Measurements from ENCODE around the gene SLC66A1. TPM values are rescaled to one million over a fixed set of nuclear protein-coding genes. Genes with fewer than 3 reads are reported as not detected.

Gene SLC66A1
- total and polyA plus RNA-seq, 2 of the 13 experiments (the other 11 are each of a cell fraction or from before 2014, with no cell fraction given) = 15.4 to 18.9 TPM

DNA sequence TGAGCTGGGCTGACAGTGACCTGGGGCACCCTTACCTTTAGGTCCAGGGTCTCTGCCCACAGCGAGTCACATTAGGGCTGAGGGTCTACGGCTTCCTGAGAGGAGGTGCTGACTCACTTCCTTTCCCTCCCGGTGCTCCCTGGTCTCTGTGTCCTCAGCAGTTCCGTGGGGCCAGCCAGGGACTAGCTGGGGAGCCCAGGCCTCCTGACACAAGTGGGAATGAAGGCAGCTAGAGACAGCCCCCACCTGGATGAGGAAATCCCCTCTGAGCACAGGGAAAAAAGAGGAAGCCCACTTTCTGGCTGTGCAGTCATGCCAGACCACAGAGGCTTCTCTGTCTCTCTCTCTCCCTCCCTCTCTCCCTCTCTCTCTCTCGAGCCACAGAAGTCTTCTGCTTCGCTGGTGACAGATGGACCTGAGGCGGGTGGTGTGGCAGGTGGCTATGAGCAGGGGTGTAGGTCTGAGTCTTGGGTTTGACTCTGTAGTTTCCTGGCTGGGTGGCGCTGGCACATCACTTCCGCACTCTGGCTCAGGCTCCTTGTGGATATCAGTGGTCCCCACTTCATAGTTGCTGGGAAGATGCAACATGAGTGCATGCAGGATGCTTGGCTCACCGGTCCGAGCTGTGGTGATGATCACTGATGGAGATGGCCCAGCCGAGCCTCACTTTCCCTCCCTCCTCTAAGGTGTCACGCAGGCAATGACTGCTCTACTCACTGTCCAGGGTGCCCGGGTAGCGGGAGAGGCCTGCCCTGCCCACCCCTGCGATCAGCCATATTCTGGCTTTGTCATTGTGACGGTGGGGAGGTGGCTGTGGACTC, 3.5 kb downstream of the SLC66A1 start:
- POLR2A ChIA-PET = interaction anchor here (1.0 kb wide), 1 partner anchor 18 kb away, joined by 3 read pairs; no protein-coding TSS in a partner anchor
- Histone ChIP-seq H3K4me3 (replicated peaks in 1 of 3; ENCODE audit: insufficient read depth in 1 of 3, low read depth in 2 of 3, low read length in 3 of 3) (no peak overlapping the region), H3K9me3 (ENCODE audit: low read length) (no peaks in the 10 kb centered on the region), H4K20me1 (ENCODE audit: insufficient read depth, low read length) (no peaks in the 10 kb centered on the region), H3K9ac (ENCODE audit: insufficient read depth, low read depth, low read length) (no peak overlapping the region), H3K27me3 (ENCODE audit: control insufficient read depth in 1 of 2, insufficient read depth in 2 of 2, low read length in 2 of 2) (no peaks in the 10 kb centered on the region; a peak in 1 of 5 replicates), H3K79me2 (ENCODE audit: insufficient read depth, low read length) (peaks cover 21% of the 10 kb centered on the region), H3K36me3 (replicated peaks in 1 of 2; ENCODE audit: control insufficient read depth in 1 of 2, insufficient read depth in 2 of 2, low read length in 2 of 2) (peaks cover 3 to 20% of the 10 kb centered on the region in 2 experiments; a peak in 3 of 5 replicates), H3K27ac (ENCODE audit: extremely low read length, insufficient read depth, low read length) (no peak overlapping the region), H2AFZ (ENCODE audit: low read length) (no peak overlapping the region), H3K4me1 (ENCODE audit: insufficient read depth, low read length) (peaks cover 42% of the 10 kb centered on the region), H3K4me2 (ENCODE audit: low read depth, low read length) (no peak overlapping the region)
- WGBS (ENCODE audit: low lambda C conversion rate) = 72% methylated on average over 11 of the region's 17 CpGs
- DNase-seq (ENCODE audit: low spot score) (no peak), ATAC-seq (no peak), FAIRE-seq (no peak)
- in situ Hi-C loops (cut with HindIII; ENCODE audit: extremely low pct_ligation_motif_present, low pct_unique_long_range_greater_than_20kb) = no loop called here
- CTCF ChIA-PET (ENCODE audit: low intra/inter-chr PET ratio, low total read pairs) = no interaction called here
- intact Hi-C loops (cut with micrococcal nuclease; ENCODE audit: unreplicated experiment) = no loop called here
- BruUV-seq (replicated peaks) = no TSS peak
- TF ChIP-seq ZNF230 (CRISPR knock-in tag; IDR thresholded peaks at IDR 0.05) (no peak), SAP130 (CRISPR knock-in tag; IDR thresholded peaks at IDR 0.05; ENCODE audit: low read depth) (peak; percentile 46), ZBTB38 (CRISPR knock-in tag; IDR thresholded peaks at IDR 0.05) (peak; percentile 58; the same call in 1 of the 2 replicates), POLR2A (IDR thresholded peaks at IDR 0.05; ENCODE audit: insufficient read depth in 1 of 2, low read depth in 2 of 2, low read length in 2 of 2) (peak in 1 of 2 experiments; percentile 13; a peak in 1 of 4 replicates), ZNF788 (CRISPR knock-in tag; IDR thresholded peaks at IDR 0.05; ENCODE audit: borderline replicate concordance) (no peak), REL (CRISPR knock-in tag; conservative IDR thresholded peaks at IDR 0.05) (no peak), GABPA (IDR thresholded peaks at IDR 0.05; ENCODE audit: low read depth, low read length) (no peak; the same call in 1 of the 2 replicates), GABPA (CRISPR knock-in tag; IDR thresholded peaks at IDR 0.05; ENCODE audit: low read depth) (peak; percentile 64), SALL1 (CRISPR knock-in tag; IDR thresholded peaks at IDR 0.05) (peak; percentile 22; the same call in 1 of the 2 replicates), AGO2 (optimal IDR thresholded peaks at IDR 0.05; ENCODE audit: low read depth, low read length) (peak; percentile 18), GABPB1 (CRISPR knock-in tag; IDR thresholded peaks at IDR 0.05) (peak; percentile 53), NR2F1 (CRISPR knock-in tag; IDR thresholded peaks at IDR 0.05) (no peak), RXRB (CRISPR knock-in tag; IDR thresholded peaks at IDR 0.05; ENCODE audit: borderline replicate concordance) (0 out of 2 replicates have a peak, but pooled peaks have one; percentile 36), FOSL2 (CRISPR knock-in tag; IDR thresholded peaks at IDR 0.05) (peak; percentile 74), ETV5 (CRISPR knock-in tag; IDR thresholded peaks at IDR 0.05; ENCODE audit: borderline replicate concordance) (peak; percentile 73; the same call in 1 of the 2 replicates), ARNT (IDR thresholded peaks at IDR 0.05) (no peak), ZNF263 (CRISPR knock-in tag; IDR thresholded peaks at IDR 0.05) (peak; percentile 94)
- TF ChIP-seq, protein P1, sequence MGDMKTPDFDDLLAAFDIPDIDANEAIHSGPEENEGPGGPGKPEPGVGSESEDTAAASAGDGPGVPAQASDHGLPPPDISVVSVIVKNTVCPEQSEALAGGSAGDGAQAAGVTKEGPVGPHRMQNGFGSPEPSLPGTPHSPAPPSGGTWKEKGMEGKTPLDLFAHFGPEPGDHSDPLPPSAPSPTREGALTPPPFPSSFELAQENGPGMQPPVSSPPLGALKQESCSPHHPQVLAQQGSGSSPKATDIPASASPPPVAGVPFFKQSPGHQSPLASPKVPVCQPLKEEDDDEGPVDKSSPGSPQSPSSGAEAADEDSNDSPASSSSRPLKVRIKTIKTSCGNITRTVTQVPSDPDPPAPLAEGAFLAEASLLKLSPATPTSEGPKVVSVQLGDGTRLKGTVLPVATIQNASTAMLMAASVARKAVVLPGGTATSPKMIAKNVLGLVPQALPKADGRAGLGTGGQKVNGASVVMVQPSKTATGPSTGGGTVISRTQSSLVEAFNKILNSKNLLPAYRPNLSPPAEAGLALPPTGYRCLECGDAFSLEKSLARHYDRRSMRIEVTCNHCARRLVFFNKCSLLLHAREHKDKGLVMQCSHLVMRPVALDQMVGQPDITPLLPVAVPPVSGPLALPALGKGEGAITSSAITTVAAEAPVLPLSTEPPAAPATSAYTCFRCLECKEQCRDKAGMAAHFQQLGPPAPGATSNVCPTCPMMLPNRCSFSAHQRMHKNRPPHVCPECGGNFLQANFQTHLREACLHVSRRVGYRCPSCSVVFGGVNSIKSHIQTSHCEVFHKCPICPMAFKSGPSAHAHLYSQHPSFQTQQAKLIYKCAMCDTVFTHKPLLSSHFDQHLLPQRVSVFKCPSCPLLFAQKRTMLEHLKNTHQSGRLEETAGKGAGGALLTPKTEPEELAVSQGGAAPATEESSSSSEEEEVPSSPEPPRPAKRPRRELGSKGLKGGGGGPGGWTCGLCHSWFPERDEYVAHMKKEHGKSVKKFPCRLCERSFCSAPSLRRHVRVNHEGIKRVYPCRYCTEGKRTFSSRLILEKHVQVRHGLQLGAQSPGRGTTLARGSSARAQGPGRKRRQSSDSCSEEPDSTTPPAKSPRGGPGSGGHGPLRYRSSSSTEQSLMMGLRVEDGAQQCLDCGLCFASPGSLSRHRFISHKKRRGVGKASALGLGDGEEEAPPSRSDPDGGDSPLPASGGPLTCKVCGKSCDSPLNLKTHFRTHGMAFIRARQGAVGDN (CRISPR knock-in tag; IDR thresholded peaks at IDR 0.05) = peak; percentile 53

All from HepG2 (cell line).